ENCODE data around the gene POU2AF3. TPM values are rescaled to one million over a fixed set of nuclear protein-coding genes. Genes with fewer than 3 reads are reported as not detected.

POU2AF3 gene
- total and polyA plus RNA-seq, 10 of the 15 experiments (the other 5 are each of a cell fraction or from before 2014, with no cell fraction given) = 0.17 TPM; not detected in 8

DNA sequence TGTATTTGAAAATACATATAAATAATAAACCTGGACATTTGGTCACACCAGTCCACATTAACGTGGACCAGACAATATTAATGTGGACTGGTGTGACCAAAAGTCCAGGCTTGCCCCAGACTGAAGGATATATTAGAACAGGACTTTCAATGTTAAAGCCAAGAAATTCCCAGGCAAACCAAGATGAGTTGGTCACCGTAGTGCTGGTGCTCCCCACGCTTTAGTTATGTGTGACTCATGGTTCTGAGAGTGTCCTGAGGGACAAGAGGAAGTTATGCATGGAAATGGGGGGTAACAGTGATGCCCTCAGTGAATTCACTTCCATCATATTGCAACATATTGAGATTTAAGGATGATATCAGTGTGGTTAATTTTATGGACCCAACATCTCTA is 49.4 kb downstream of the POU2AF3 start:
- no peak overlapping the region for H3K4me2 ChIP-seq (ENCODE audit: control insufficient read depth, insufficient read depth)
- peaks cover 5% of the 10 kb centered on the region; the same call in 1 of the 2 replicates for H3K4me1 ChIP-seq (ENCODE audit: control insufficient read depth, insufficient read depth, low read length)
- WGBS (ENCODE audit: insufficient coverage, insufficient replicate concordance, low lambda C conversion rate, missing lambda C conversion rate) = 36% methylated on average over 3 of the region's 3 CpGs
- DNase-seq (ENCODE audit: low read depth, low spot score) = no peak
- ATAC-seq = no peak
- POLR2A ChIA-PET = no interaction called here
- H3K36me3 ChIP-seq (ENCODE audit: control insufficient read depth in 2 of 2, insufficient read depth in 2 of 2, low read length in 1 of 2) = peaks cover 0 to 13% of the 10 kb centered on the region in 2 experiments; a peak in 2 of 4 replicates
- H4K20me1 ChIP-seq (ENCODE audit: control insufficient read depth, insufficient read depth) = no peaks in the 10 kb centered on the region
- H3K9me3 ChIP-seq (replicated peaks; ENCODE audit: control insufficient read depth, insufficient read depth, low read length) = no peaks in the 10 kb centered on the region
- intact Hi-C loops (cut with micrococcal nuclease; ENCODE audit: unreplicated experiment) (loop anchor here (5.0 kb wide), 1 partner anchor 65 kb away; no protein-coding TSS in a partner anchor), in situ Hi-C loops (cut with MboI) (no loop called here)
- TF ChIP-seq POLR2AphosphoS5 (IDR thresholded peaks at IDR 0.05; ENCODE audit: low read length) = peak; percentile 25; the same call in 1 of the 2 replicates
- no peak for TF ChIP-seq KLF5 (IDR thresholded peaks at IDR 0.05; ENCODE audit: partially characterized antibody)
- TF ChIP-seq, protein P1, sequence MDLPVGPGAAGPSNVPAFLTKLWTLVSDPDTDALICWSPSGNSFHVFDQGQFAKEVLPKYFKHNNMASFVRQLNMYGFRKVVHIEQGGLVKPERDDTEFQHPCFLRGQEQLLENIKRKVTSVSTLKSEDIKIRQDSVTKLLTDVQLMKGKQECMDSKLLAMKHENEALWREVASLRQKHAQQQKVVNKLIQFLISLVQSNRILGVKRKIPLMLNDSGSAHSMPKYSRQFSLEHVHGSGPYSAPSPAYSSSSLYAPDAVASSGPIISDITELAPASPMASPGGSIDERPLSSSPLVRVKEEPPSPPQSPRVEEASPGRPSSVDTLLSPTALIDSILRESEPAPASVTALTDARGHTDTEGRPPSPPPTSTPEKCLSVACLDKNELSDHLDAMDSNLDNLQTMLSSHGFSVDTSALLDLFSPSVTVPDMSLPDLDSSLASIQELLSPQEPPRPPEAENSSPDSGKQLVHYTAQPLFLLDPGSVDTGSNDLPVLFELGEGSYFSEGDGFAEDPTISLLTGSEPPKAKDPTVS (IDR thresholded peaks at IDR 0.05; ENCODE audit: low read depth, low read length) = no peak
- no peak for TF ChIP-seq CEBPB (IDR thresholded peaks at IDR 0.05; ENCODE audit: borderline replicate concordance in 1 of 2, low read depth in 2 of 2, low read length in 2 of 2)
- peak; percentile 57; the same call in 1 of the 2 replicates for TF ChIP-seq POLR2AphosphoS2 (IDR thresholded peaks at IDR 0.05; ENCODE audit: low read depth, low read length)
- 0 out of 2 replicates have a peak, but pooled peaks have one; percentile 25 for TF ChIP-seq POLR2A (IDR thresholded peaks at IDR 0.05; ENCODE audit: low read depth, low read length)
- TF ChIP-seq, protein P2, sequence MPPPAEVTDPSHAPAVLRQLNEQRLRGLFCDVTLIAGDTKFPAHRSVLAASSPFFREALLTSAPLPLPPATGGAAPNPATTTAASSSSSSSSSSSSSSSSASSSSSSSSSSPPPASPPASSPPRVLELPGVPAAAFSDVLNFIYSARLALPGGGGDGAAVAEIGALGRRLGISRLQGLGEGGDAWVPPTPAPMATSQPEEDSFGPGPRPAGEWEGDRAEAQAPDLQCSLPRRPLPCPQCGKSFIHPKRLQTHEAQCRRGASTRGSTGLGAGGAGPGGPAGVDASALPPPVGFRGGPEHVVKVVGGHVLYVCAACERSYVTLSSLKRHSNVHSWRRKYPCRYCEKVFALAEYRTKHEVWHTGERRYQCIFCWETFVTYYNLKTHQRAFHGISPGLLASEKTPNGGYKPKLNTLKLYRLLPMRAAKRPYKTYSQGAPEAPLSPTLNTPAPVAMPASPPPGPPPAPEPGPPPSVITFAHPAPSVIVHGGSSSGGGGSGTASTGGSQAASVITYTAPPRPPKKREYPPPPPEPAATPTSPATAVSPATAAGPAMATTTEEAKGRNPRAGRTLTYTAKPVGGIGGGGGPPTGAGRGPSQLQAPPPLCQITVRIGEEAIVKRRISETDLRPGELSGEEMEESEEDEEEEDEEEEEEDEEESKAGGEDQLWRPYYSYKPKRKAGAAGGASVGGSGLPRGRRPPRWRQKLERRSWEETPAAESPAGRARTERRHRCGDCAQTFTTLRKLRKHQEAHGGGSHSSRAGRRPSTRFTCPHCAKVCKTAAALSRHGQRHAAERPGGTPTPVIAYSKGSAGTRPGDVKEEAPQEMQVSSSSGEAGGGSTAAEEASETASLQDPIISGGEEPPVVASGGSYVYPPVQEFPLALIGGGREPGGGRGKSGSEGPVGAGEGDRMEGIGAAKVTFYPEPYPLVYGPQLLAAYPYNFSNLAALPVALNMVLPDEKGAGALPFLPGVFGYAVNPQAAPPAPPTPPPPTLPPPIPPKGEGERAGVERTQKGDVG (CRISPR knock-in tag; IDR thresholded peaks at IDR 0.05) = no peak
- no peak for TF ChIP-seq SREBF2 (IDR thresholded peaks at IDR 0.05; ENCODE audit: low read length)
- no peak for FAIRE-seq
- no peak overlapping the region for H3K4me3 ChIP-seq
- no peak overlapping the region for H2AFZ ChIP-seq (ENCODE audit: control insufficient read depth, low read depth, low read length)
- SMC1A ChIA-PET (ENCODE audit: uncharacterized antibody, unreplicated experiment) = no interaction called here
- no TSS peak for BruUV-seq (replicated peaks)
- no peak overlapping the region for H3K27ac ChIP-seq (ENCODE audit: control insufficient read depth, insufficient read depth)
- no peaks in the 10 kb centered on the region for H3K27me3 ChIP-seq (replicated peaks in 1 of 2; ENCODE audit: control insufficient read depth in 2 of 2, insufficient read depth in 2 of 2, low read length in 1 of 2)
- no peak overlapping the region for H3K9ac ChIP-seq (ENCODE audit: control insufficient read depth, insufficient read depth, low read length)
- H3K79me2 ChIP-seq (ENCODE audit: control insufficient read depth, insufficient read depth, low read length) = no peaks in the 10 kb centered on the region
- CTCF ChIA-PET = interaction anchor here (0.7 kb wide), 1 partner anchor 34 kb away, joined by 3 read pairs; no protein-coding TSS in a partner anchor
- RAD21 ChIA-PET (ENCODE audit: unreplicated experiment) = no interaction called here
